Measurements from ENCODE around the gene HEXB. TPM values are rescaled to one million over a fixed set of nuclear protein-coding genes. Genes with fewer than 3 reads are reported as not detected.

HEXB gene
- total and polyA plus RNA-seq, 2 of the 13 experiments (the other 11 are each of a cell fraction or from before 2014, with no cell fraction given): 100 to 104 TPM

DNA sequence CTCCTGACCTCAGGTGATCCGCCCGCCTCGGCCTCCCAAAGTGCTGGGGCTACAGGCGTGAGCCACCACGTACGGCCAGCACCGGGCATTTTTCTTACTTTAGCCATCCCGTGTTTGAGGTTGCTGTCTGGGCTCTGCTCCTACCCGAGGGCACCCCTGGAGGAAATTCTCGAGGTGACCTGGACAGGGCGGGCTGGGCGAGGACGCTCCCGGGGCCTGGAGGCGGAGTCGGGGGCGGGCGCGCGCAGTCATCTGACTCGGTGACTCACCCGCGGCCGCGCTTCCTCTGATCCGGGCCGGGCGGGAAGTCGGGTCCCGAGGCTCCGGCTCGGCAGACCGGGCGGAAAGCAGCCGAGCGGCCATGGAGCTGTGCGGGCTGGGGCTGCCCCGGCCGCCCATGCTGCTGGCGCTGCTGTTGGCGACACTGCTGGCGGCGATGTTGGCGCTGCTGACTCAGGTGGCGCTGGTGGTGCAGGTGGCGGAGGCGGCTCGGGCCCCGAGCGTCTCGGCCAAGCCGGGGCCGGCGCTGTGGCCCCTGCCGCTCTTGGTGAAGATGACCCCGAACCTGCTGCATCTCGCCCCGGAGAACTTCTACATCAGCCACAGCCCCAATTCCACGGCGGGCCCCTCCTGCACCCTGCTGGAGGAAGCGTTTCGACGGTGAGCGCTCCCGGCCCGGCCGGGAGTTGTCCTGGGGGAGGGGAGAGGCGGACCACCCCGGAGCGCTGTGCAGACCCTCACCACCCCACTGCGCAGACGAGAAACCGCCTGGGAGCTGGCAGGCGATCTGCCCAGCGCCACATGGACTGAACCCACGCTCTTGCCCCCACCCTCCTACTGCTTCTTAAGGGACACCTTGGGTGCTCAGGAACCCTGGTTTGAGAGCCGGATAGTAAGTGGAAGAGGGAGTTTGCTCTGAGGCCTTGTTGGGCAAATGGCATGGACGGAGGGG is at the start of gene HEXB (continued):
- no peak for TF ChIP-seq PLRG1 (conservative IDR thresholded peaks at IDR 0.05)
- TF ChIP-seq, protein P1, sequence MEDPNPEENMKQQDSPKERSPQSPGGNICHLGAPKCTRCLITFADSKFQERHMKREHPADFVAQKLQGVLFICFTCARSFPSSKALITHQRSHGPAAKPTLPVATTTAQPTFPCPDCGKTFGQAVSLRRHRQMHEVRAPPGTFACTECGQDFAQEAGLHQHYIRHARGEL (CRISPR knock-in tag; IDR thresholded peaks at IDR 0.05): no peak
- TF ChIP-seq ZNF562 (CRISPR knock-in tag; IDR thresholded peaks at IDR 0.05; ENCODE audit: borderline replicate concordance): no peak
- TF ChIP-seq, protein P2, sequence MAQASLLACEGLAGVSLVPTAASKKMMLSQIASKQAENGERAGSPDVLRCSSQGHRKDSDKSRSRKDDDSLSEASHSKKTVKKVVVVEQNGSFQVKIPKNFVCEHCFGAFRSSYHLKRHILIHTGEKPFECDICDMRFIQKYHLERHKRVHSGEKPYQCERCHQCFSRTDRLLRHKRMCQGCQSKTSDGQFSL (CRISPR knock-in tag; IDR thresholded peaks at IDR 0.05): no peak
- TF ChIP-seq, protein P3, sequence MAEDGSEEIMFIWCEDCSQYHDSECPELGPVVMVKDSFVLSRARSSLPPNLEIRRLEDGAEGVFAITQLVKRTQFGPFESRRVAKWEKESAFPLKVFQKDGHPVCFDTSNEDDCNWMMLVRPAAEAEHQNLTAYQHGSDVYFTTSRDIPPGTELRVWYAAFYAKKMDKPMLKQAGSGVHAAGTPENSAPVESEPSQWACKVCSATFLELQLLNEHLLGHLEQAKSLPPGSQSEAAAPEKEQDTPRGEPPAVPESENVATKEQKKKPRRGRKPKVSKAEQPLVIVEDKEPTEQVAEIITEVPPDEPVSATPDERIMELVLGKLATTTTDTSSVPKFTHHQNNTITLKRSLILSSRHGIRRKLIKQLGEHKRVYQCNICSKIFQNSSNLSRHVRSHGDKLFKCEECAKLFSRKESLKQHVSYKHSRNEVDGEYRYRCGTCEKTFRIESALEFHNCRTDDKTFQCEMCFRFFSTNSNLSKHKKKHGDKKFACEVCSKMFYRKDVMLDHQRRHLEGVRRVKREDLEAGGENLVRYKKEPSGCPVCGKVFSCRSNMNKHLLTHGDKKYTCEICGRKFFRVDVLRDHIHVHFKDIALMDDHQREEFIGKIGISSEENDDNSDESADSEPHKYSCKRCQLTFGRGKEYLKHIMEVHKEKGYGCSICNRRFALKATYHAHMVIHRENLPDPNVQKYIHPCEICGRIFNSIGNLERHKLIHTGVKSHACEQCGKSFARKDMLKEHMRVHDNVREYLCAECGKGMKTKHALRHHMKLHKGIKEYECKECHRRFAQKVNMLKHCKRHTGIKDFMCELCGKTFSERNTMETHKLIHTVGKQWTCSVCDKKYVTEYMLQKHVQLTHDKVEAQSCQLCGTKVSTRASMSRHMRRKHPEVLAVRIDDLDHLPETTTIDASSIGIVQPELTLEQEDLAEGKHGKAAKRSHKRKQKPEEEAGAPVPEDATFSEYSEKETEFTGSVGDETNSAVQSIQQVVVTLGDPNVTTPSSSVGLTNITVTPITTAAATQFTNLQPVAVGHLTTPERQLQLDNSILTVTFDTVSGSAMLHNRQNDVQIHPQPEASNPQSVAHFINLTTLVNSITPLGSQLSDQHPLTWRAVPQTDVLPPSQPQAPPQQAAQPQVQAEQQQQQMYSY (CRISPR knock-in tag; IDR thresholded peaks at IDR 0.05): 0 out of 2 replicates have a peak, but pooled peaks have one; percentile 30
- TF ChIP-seq, protein P4, sequence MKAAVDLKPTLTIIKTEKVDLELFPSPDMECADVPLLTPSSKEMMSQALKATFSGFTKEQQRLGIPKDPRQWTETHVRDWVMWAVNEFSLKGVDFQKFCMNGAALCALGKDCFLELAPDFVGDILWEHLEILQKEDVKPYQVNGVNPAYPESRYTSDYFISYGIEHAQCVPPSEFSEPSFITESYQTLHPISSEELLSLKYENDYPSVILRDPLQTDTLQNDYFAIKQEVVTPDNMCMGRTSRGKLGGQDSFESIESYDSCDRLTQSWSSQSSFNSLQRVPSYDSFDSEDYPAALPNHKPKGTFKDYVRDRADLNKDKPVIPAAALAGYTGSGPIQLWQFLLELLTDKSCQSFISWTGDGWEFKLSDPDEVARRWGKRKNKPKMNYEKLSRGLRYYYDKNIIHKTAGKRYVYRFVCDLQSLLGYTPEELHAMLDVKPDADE (CRISPR knock-in tag; IDR thresholded peaks at IDR 0.05): 0 out of 2 replicates have a peak, but pooled peaks have one; percentile 60
- TF ChIP-seq ZNF496 (CRISPR knock-in tag; IDR thresholded peaks at IDR 0.05; ENCODE audit: insufficient replicate concordance): no peak
- TF ChIP-seq, protein P5, sequence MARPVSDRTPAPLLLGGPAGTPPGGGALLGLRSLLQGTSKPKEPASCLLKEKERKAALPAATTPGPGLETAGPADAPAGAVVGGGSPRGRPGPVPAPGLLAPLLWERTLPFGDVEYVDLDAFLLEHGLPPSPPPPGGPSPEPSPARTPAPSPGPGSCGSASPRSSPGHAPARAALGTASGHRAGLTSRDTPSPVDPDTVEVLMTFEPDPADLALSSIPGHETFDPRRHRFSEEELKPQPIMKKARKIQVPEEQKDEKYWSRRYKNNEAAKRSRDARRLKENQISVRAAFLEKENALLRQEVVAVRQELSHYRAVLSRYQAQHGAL (CRISPR knock-in tag; IDR thresholded peaks at IDR 0.05; ENCODE audit: not compliant biosample characterization): no peak
- no peak for TF ChIP-seq PCBP2 (optimal IDR thresholded peaks at IDR 0.05; ENCODE audit: low read depth, low read length, poor library complexity, severe bottlenecking)
- no peak for TF ChIP-seq SMAD3 (CRISPR knock-in tag; IDR thresholded peaks at IDR 0.05)
- peak; percentile 85; the same call in 1 of the 2 replicates for TF ChIP-seq DNMT1 (CRISPR knock-in tag; IDR thresholded peaks at IDR 0.05)
- TF ChIP-seq SOX13 (IDR thresholded peaks at IDR 0.05): no peak
- no peak for TF ChIP-seq SOX13 (CRISPR knock-in tag; conservative IDR thresholded peaks at IDR 0.05 in 1 of 2, IDR thresholded peaks at IDR 0.05 in 1 of 2)
- TF ChIP-seq KDM5B (CRISPR knock-in tag; IDR thresholded peaks at IDR 0.05; ENCODE audit: borderline replicate concordance): peak; percentile 89
- peak; percentile 77 for TF ChIP-seq SALL1 (CRISPR knock-in tag; IDR thresholded peaks at IDR 0.05)
- TF ChIP-seq ZBTB20 (CRISPR knock-in tag; IDR thresholded peaks at IDR 0.05; ENCODE audit: borderline replicate concordance, low read depth): no peak
- no peak; the same call in 1 of the 2 replicates for TF ChIP-seq NAIF1 (CRISPR knock-in tag; IDR thresholded peaks at IDR 0.05; ENCODE audit: borderline replicate concordance)
- TF ChIP-seq, protein P6, sequence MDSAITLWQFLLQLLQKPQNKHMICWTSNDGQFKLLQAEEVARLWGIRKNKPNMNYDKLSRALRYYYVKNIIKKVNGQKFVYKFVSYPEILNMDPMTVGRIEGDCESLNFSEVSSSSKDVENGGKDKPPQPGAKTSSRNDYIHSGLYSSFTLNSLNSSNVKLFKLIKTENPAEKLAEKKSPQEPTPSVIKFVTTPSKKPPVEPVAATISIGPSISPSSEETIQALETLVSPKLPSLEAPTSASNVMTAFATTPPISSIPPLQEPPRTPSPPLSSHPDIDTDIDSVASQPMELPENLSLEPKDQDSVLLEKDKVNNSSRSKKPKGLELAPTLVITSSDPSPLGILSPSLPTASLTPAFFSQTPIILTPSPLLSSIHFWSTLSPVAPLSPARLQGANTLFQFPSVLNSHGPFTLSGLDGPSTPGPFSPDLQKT (CRISPR knock-in tag; IDR thresholded peaks at IDR 0.05; ENCODE audit: borderline replicate concordance): no peak
- 0 out of 2 replicates have a peak, but pooled peaks have one; percentile 16 for TF ChIP-seq ZNF749 (CRISPR knock-in tag; IDR thresholded peaks at IDR 0.05; ENCODE audit: borderline replicate concordance)
- TF ChIP-seq ZNF782 (CRISPR knock-in tag; IDR thresholded peaks at IDR 0.05; ENCODE audit: borderline replicate concordance): no peak

All from HepG2 (cell line).